ENCODE measurements around the gene HMGCS2.

The HMGCS2 gene

DNA sequence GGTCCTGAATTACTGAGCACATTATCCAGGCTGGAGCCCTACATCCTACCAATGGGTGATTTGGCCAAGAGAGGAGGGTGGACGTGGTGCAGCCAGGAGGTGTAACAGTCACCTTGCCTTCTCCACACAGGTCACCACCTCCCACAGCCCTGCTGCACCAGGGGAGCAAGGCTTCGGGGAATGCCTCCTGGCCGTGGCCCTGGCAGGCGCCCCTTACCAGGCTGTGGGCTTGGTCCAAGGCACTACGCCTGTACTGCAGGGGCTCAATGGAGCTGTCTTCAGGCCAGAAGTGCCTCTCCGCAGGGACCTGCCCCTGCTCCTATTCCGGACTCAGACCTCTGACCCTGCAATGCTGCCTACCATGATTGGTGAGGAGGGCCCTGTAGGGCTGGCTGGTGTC is 26.0 kb downstream of the HMGCS2 start:
- H3K9me3 ChIP-seq (ENCODE audit: insufficient read depth, low read length), result no peaks in the 10 kb centered on the region
- TF ChIP-seq, protein P1, sequence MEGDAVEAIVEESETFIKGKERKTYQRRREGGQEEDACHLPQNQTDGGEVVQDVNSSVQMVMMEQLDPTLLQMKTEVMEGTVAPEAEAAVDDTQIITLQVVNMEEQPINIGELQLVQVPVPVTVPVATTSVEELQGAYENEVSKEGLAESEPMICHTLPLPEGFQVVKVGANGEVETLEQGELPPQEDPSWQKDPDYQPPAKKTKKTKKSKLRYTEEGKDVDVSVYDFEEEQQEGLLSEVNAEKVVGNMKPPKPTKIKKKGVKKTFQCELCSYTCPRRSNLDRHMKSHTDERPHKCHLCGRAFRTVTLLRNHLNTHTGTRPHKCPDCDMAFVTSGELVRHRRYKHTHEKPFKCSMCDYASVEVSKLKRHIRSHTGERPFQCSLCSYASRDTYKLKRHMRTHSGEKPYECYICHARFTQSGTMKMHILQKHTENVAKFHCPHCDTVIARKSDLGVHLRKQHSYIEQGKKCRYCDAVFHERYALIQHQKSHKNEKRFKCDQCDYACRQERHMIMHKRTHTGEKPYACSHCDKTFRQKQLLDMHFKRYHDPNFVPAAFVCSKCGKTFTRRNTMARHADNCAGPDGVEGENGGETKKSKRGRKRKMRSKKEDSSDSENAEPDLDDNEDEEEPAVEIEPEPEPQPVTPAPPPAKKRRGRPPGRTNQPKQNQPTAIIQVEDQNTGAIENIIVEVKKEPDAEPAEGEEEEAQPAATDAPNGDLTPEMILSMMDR (IDR thresholded peaks at IDR 0.05; ENCODE audit: insufficient read depth, low read length, poor library complexity, severe bottlenecking), result no peak
- no peak for TF ChIP-seq EZH2phosphoT487 (conservative IDR thresholded peaks at IDR 0.05; ENCODE audit: low read length)
- H3F3A ChIP-seq (ENCODE audit: insufficient read depth), result 0 out of 2 replicates have a peak, but pooled peaks cover 8% of the 10 kb centered on the region
- no peak overlapping the region for H3K4me3 ChIP-seq (ENCODE audit: insufficient read depth, low read length, poor library complexity, severe bottlenecking)
- H3K36me3 ChIP-seq (ENCODE audit: low read length), result no peaks in the 10 kb centered on the region
- no peak overlapping the region for H3K4me2 ChIP-seq (ENCODE audit: low read depth, low read length, poor library complexity, severe bottlenecking)
- no peaks in the 10 kb centered on the region for H3K79me2 ChIP-seq (ENCODE audit: insufficient read depth, low read length)
- H3K27me3 ChIP-seq (ENCODE audit: low read length), result no peaks in the 10 kb centered on the region
- no peak overlapping the region for H2AFZ ChIP-seq (ENCODE audit: low read depth, low read length, severe bottlenecking)
- H3K9me2 ChIP-seq (replicated peaks; ENCODE audit: insufficient read depth, low read length), result no peaks in the 10 kb centered on the region
- no peak overlapping the region for H3K9ac ChIP-seq (ENCODE audit: low read length)
- H3K27ac ChIP-seq (ENCODE audit: low read depth, low read length), result no peak overlapping the region
- no peaks in the 10 kb centered on the region for H4K20me1 ChIP-seq (ENCODE audit: low read depth, low read length)

DNA sequence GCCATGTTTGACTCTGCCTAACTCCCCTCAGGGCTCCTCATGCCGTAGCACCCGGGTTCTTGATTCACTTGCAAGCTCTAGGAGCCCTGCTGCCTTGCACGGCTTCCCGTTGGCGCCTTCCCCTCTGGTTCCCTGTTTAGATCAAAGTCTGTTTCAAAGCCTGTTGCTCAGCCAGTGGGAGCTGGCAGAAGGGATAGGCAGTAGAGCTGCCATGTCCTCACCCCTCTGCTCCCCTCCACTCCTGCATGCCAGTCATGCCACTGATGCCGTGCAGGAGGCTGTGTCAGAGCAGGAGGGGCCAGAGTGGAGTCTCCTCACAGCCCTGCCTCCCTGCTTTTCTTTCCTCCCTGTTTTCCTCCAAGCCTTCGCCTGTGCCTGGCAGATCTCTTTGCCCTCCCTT is 26.5 kb downstream of the HMGCS2 start:
- Histone ChIP-seq H2AFZ (ENCODE audit: low read depth, low read length, severe bottlenecking) (no peak overlapping the region), H3K36me3 (ENCODE audit: low read length) (no peaks in the 10 kb centered on the region), H3K4me3 (ENCODE audit: insufficient read depth, low read length, poor library complexity, severe bottlenecking) (no peak overlapping the region), H3K9me2 (replicated peaks; ENCODE audit: insufficient read depth, low read length) (no peaks in the 10 kb centered on the region), H3K9me3 (ENCODE audit: insufficient read depth, low read length) (no peaks in the 10 kb centered on the region), H3K27ac (ENCODE audit: low read depth, low read length) (no peak overlapping the region), H3K27me3 (ENCODE audit: low read length) (no peaks in the 10 kb centered on the region), H4K20me1 (ENCODE audit: low read depth, low read length) (no peaks in the 10 kb centered on the region), H3K9ac (ENCODE audit: low read length) (no peak overlapping the region), H3K4me2 (ENCODE audit: low read depth, low read length, poor library complexity, severe bottlenecking) (no peak overlapping the region), H3F3A (ENCODE audit: insufficient read depth) (0 out of 2 replicates have a peak, but pooled peaks cover 8% of the 10 kb centered on the region), H3K79me2 (ENCODE audit: insufficient read depth, low read length) (no peaks in the 10 kb centered on the region)
- TF ChIP-seq, protein P1 (IDR thresholded peaks at IDR 0.05; ENCODE audit: insufficient read depth, low read length, poor library complexity, severe bottlenecking), result no peak
- no peak for TF ChIP-seq EZH2phosphoT487 (conservative IDR thresholded peaks at IDR 0.05; ENCODE audit: low read length)

DNA sequence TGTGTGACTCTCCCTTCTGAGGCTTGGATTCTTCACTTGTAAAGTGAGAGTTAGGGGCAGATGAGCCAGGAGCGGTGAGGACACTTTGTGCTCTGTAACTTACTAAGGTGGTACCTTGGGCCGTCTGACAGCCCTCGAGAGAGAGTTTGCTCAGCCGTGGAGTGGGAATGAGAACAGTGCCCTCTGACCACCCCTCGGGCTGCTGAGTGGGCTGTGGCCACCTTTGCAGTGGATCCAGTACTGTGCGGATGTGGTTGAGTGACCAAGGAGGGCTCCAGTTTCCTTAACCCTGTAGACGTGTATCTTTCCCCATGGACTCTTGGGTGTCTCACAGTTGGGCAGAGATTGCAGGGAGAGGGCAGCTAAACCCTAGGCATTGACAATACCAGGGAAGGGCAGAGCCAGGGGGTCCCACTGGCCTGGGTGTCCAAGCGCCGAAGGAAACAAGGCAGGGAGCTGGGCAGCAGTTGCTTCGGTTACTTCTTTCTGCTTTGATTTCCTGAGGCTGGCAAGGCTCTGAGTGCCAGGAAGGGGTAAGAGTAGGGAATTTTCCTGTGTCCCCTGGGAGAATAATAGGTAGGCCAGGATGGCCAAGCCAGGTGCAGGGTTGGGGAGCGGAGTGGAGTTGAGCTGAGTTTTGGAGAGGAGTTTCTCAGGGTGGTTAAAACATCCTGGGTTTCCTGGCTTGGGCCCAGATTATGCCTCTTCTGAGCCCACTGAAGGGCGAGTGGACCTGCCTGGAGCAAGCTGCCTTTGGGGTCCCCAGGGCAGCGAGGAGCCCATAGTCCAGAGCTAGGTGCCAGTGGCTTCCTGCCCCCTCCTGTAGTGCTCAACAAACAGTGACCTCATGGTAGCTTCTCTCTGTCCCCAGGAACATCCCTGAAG is 27.6 kb downstream of the HMGCS2 start:
- Histone ChIP-seq H3F3A (ENCODE audit: insufficient read depth) (0 out of 2 replicates have a peak, but pooled peaks cover 8% of the 10 kb centered on the region), H4K20me1 (ENCODE audit: low read depth, low read length) (no peaks in the 10 kb centered on the region), H3K9me3 (ENCODE audit: insufficient read depth, low read length) (no peaks in the 10 kb centered on the region), H3K79me2 (ENCODE audit: insufficient read depth, low read length) (no peaks in the 10 kb centered on the region), H3K9me2 (replicated peaks; ENCODE audit: insufficient read depth, low read length) (no peaks in the 10 kb centered on the region), H3K4me3 (ENCODE audit: insufficient read depth, low read length, poor library complexity, severe bottlenecking) (no peak overlapping the region), H3K4me2 (ENCODE audit: low read depth, low read length, poor library complexity, severe bottlenecking) (no peak overlapping the region), H3K36me3 (ENCODE audit: low read length) (peaks cover 2% of the 10 kb centered on the region; the same call in 1 of the 2 replicates), H3K9ac (ENCODE audit: low read length) (no peak overlapping the region), H3K27ac (ENCODE audit: low read depth, low read length) (no peak overlapping the region), H3K27me3 (ENCODE audit: low read length) (no peaks in the 10 kb centered on the region), H2AFZ (ENCODE audit: low read depth, low read length, severe bottlenecking) (no peak overlapping the region)
- no peak for TF ChIP-seq EZH2phosphoT487 (conservative IDR thresholded peaks at IDR 0.05; ENCODE audit: low read length)
- TF ChIP-seq, protein P1 (IDR thresholded peaks at IDR 0.05; ENCODE audit: insufficient read depth, low read length, poor library complexity, severe bottlenecking), result no peak
